Liver (tissue), 9 donors: ENCODE data around the gene TENM3. TPM values are rescaled to one million over a fixed set of nuclear protein-coding genes. Genes with fewer than 3 reads are reported as not detected.

Source experiments
- DNase-seq: peaks from one replicate; pipeline ENCODE4 v3.0.0-alpha.2; 2017; ENCODE audit warnings: low spot score
- H3K27ac ChIP-seq, 2 donors: one replicate each; pipeline ENCODE4 v1.7.0; 2013; ENCODE audit warnings: inconsistent platforms in 2 of 2, low read length in 2 of 2, control low read depth in 1 of 2, low read depth in 1 of 2, mild to moderate bottlenecking in 1 of 2
- H3K27me3 ChIP-seq, 4 donors: one replicate each; pipeline versions ENCODE4 v1.6.1 to v1.7.0; 2013; ENCODE audit warnings: low read length in 3 of 4, inconsistent platforms in 1 of 4, mild to moderate bottlenecking in 1 of 4, moderate library complexity in 1 of 4; ENCODE audit not compliant: control insufficient read depth in 4 of 4, insufficient read depth in 4 of 4
- H3K36me3 ChIP-seq, 4 donors: one replicate each; pipeline versions ENCODE4 v1.6.1 to v1.7.0; 2013; ENCODE audit warnings: low read length in 3 of 4, mild to moderate bottlenecking in 3 of 4, low read depth in 1 of 4, moderate library complexity in 1 of 4; ENCODE audit not compliant: control insufficient read depth in 4 of 4, insufficient read depth in 3 of 4
- H3K4me1 ChIP-seq, 4 donors: one replicate each; pipeline versions ENCODE4 v1.6.1 to v1.7.0; 2013; ENCODE audit warnings: low read length in 3 of 4, mild to moderate bottlenecking in 3 of 4, moderate library complexity in 1 of 4; ENCODE audit not compliant: control insufficient read depth in 4 of 4, insufficient read depth in 4 of 4
- H3K4me3 ChIP-seq, 3 donors: one replicate each; pipeline versions ENCODE4 v1.6.1 to v1.7.0; 2013; ENCODE audit warnings: low read length in 3 of 3, control low read depth in 1 of 3, low read depth in 1 of 3, mild to moderate bottlenecking in 1 of 3
- H3K9ac ChIP-seq, 2 donors: one replicate each; pipeline ENCODE4 v1.7.0; 2013; ENCODE audit warnings: low read length in 2 of 2, mild to moderate bottlenecking in 2 of 2, moderate library complexity in 2 of 2, control low read depth in 1 of 2, low read depth in 1 of 2
- H3K9me3 ChIP-seq, 4 donors: one replicate each; pipeline versions ENCODE4 v1.6.1 to v1.7.0; 2013; ENCODE audit warnings: low read length in 3 of 4; ENCODE audit not compliant: control insufficient read depth in 4 of 4
- ATF3 ChIP-seq: IDR thresholded peaks from 2 replicates; pipeline ENCODE4 v1.6.1; 2016; ENCODE audit warnings: antibody characterized with exemption
- CTCF ChIP-seq: fragments of 150-350 bp; IDR thresholded peaks from 2 replicates; pipeline ENCODE4 v1.5.1; 2017; ENCODE audit warnings: improper control_type of control experiment, low read depth, low read length; ENCODE audit not compliant: missing input control
- EGR1 ChIP-seq, 2 donors: IDR thresholded peaks; 2 replicates each; pipeline ENCODE4 v1.6.1; 2016 to 2018; ENCODE audit warnings: antibody characterized with exemption in 2 of 2, low read depth in 2 of 2
- FOXA1 ChIP-seq: IDR thresholded peaks from 2 replicates; pipeline ENCODE4 v1.6.1; 2016; ENCODE audit warnings: antibody characterized with exemption
- FOXA2 ChIP-seq: IDR thresholded peaks from 2 replicates; pipeline ENCODE4 v1.6.1; 2016; ENCODE audit warnings: antibody characterized with exemption
- GABPA ChIP-seq, 2 donors: IDR thresholded peaks in 1 of 2; conservative IDR thresholded peaks in 1 of 2; 2 replicates each; pipeline ENCODE4 v1.6.1; 2016; ENCODE audit warnings: antibody characterized with exemption in 2 of 2, mild to moderate bottlenecking in 1 of 2, moderate library complexity in 1 of 2
- HNF4A ChIP-seq, 2 donors: conservative IDR thresholded peaks; 2 replicates each; pipeline ENCODE4 v1.6.1; 2016; ENCODE audit warnings: antibody characterized with exemption in 2 of 2, mild to moderate bottlenecking in 2 of 2
- HNF4G ChIP-seq: IDR thresholded peaks from 2 replicates; pipeline ENCODE4 v1.6.1; 2016; ENCODE audit warnings: antibody characterized with exemption
- JUND ChIP-seq, 2 donors: IDR thresholded peaks; 2 replicates each; pipeline ENCODE4 v1.6.1; 2016; ENCODE audit warnings: antibody characterized with exemption in 2 of 2
- MAX ChIP-seq: IDR thresholded peaks from 2 replicates; pipeline ENCODE4 v1.6.1; 2016; ENCODE audit warnings: antibody characterized with exemption
- NR2F2 ChIP-seq: IDR thresholded peaks from 2 replicates; pipeline ENCODE4 v1.6.1; 2016; ENCODE audit warnings: antibody characterized with exemption
- RAD21 ChIP-seq, 2 donors: IDR thresholded peaks; 2 replicates each; pipeline ENCODE4 v1.6.1; 2016; ENCODE audit warnings: antibody characterized with exemption in 2 of 2, mild to moderate bottlenecking in 2 of 2
- REST ChIP-seq: IDR thresholded peaks from 2 replicates; pipeline ENCODE4 v1.6.1; 2016; ENCODE audit warnings: antibody characterized with exemption, mild to moderate bottlenecking
- RXRA ChIP-seq, 2 donors: IDR thresholded peaks; 2 replicates each; pipeline ENCODE4 v1.6.1; 2017 to 2018; ENCODE audit warnings: antibody characterized with exemption in 2 of 2, mild to moderate bottlenecking in 1 of 2
- SP1 ChIP-seq: IDR thresholded peaks from 2 replicates; pipeline ENCODE4 v1.6.1; 2018; ENCODE audit warnings: antibody characterized with exemption, mild to moderate bottlenecking
- TAF1 ChIP-seq: conservative IDR thresholded peaks from 2 replicates; pipeline ENCODE4 v1.6.1; 2016; ENCODE audit warnings: antibody characterized with exemption, mild to moderate bottlenecking
- YY1 ChIP-seq: IDR thresholded peaks from 2 replicates; pipeline ENCODE4 v1.6.1; 2016; ENCODE audit warnings: antibody characterized with exemption, mild to moderate bottlenecking
- WGBS: extraction: QIAGEN DNeasy Blood & Tissue Kit; methylation state at CpG from one replicate; pipeline ENCODE4 v1.1.7; 2013; 5-methylcytosine and 5-hydroxymethylcytosine counted together
- polyA plus RNA-seq, 2 donors: library from polyadenylated mRNA; stranded (reverse) in 1 of 2; unstranded in 1 of 2; fragments of 200-250 nt in 1 of 2; fragments of >200 nt in 1 of 2; fragmentation: Nextera tagmentation in 1 of 2; extraction: Ambion mirVana in 1 of 2; gene quantifications; one replicate each; pipeline versions ENCODE4 v1.2.1 to v1.2.3, GENCODE V29; 2013 to 2015
- total RNA-seq, 2 donors: library from RNA; depleted of rRNA; stranded (reverse); fragments of >200 nt; gene quantifications; one replicate each; pipeline ENCODE4 v1.2.3, GENCODE V29; 2014
- TF ChIP-seq, protein P1 (sequence below): IDR thresholded peaks from 2 replicates; pipeline ENCODE4 v1.6.1; 2016; ENCODE audit warnings: antibody characterized with exemption
- donor health status: healthy.
- donor health status: healthy.
- donor health status: healthy.
- donor health status: healthy.
- donor health status: healthy.

TENM3 gene
- total and polyA plus RNA-seq, 4 donors, result 0.32 to 16.8 (median 0.70) TPM

DNA sequence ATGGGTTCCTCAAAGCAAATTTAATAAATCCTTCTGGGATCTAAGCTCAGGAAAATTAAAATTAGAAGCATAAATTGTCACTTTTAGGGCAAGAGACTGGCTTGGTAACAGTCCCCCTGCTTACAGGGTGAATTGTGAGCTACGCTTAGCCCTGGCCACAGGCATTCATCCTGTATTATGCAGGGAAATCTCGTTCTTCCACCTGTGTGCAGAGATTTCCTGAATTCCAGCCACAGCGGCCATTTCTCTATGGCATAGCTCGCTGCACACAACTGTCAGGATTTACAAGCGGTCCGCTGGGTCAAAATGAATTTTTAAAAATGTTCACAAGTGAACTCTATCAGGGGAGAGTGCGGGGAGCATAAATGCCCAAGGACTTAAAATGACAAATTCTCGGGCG, 562.1 kb downstream of the TENM3 start:
- WGBS, result 87% methylated on average over 9 of the region's 9 CpGs
- peaks cover 0 to 7% (median 4%) of the 10 kb centered on the region in 4 donors for H3K9me3 ChIP-seq
- peaks cover 0 to 16% (median 10%) of the 10 kb centered on the region in 4 donors for H3K4me1 ChIP-seq
- no peaks in the 10 kb centered on the region for H3K27me3 ChIP-seq
- no peak overlapping the region for H3K27ac ChIP-seq
- no peaks in the 10 kb centered on the region for H3K36me3 ChIP-seq
- H3K4me3 ChIP-seq, result no peak overlapping the region
- H3K9ac ChIP-seq, result no peak overlapping the region
- TF ChIP-seq REST, result no peak
- no peak for TF ChIP-seq RXRA (IDR thresholded peaks at IDR 0.05)
- TF ChIP-seq SP1, result no peak
- no peak for TF ChIP-seq ATF3
- no peak for TF ChIP-seq FOXA1
- no peak for TF ChIP-seq RAD21 (IDR thresholded peaks at IDR 0.05)
- TF ChIP-seq CTCF, result no peak
- no peak for TF ChIP-seq HNF4G
- TF ChIP-seq NR2F2, result no peak
- no peak for TF ChIP-seq HNF4A (conservative IDR thresholded peaks at IDR 0.05)
- TF ChIP-seq JUND (IDR thresholded peaks at IDR 0.05), result no peak
- no peak for TF ChIP-seq TAF1
- TF ChIP-seq FOXA2, result no peak
- no peak for TF ChIP-seq YY1
- TF ChIP-seq GABPA (IDR thresholded peaks at IDR 0.05 in 1 of 2, conservative IDR thresholded peaks at IDR 0.05 in 1 of 2), result no peak
- TF ChIP-seq, protein P1, sequence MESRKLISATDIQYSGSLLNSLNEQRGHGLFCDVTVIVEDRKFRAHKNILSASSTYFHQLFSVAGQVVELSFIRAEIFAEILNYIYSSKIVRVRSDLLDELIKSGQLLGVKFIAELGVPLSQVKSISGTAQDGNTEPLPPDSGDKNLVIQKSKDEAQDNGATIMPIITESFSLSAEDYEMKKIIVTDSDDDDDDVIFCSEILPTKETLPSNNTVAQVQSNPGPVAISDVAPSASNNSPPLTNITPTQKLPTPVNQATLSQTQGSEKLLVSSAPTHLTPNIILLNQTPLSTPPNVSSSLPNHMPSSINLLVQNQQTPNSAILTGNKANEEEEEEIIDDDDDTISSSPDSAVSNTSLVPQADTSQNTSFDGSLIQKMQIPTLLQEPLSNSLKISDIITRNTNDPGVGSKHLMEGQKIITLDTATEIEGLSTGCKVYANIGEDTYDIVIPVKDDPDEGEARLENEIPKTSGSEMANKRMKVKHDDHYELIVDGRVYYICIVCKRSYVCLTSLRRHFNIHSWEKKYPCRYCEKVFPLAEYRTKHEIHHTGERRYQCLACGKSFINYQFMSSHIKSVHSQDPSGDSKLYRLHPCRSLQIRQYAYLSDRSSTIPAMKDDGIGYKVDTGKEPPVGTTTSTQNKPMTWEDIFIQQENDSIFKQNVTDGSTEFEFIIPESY, result no peak
- TF ChIP-seq EGR1 (IDR thresholded peaks at IDR 0.05; ENCODE audit: low read depth in 2 of 2), result no peak
- TF ChIP-seq MAX, result no peak
- no peak for DNase-seq
